Measurements from ENCODE around the gene TMEM184A. TPM values are rescaled to one million over a fixed set of nuclear protein-coding genes. Genes with fewer than 3 reads are reported as not detected.

The TMEM184A gene
- total RNA-seq, 1 experiment from 2014 or later = 1.2 TPM

- H3K4me3 ChIP-seq (ENCODE audit: insufficient read depth, low read depth, low read length) = no peak overlapping the region
- no peak for DNase-seq
- H3K27me3 ChIP-seq (ENCODE audit: control insufficient read depth, insufficient read depth, low read length) = no peaks in the 10 kb centered on the region
- H3K36me3 ChIP-seq (replicated peaks; ENCODE audit: control insufficient read depth, insufficient read depth, low read length) = no peaks in the 10 kb centered on the region
These were observed 44.3 kb downstream of the TMEM184A start for GRCh38 chr7:1511444-1512422.

- no peaks in the 10 kb centered on the region for H3K36me3 ChIP-seq (replicated peaks; ENCODE audit: control insufficient read depth, insufficient read depth, low read length)
- DNase-seq = no peak
- H3K27me3 ChIP-seq (ENCODE audit: control insufficient read depth, insufficient read depth, low read length) = no peaks in the 10 kb centered on the region
- no peak overlapping the region for H3K4me3 ChIP-seq (ENCODE audit: insufficient read depth, low read depth, low read length)
These were observed 45.2 kb downstream of the TMEM184A start for GRCh38 chr7:1510780-1511154.

DNA sequence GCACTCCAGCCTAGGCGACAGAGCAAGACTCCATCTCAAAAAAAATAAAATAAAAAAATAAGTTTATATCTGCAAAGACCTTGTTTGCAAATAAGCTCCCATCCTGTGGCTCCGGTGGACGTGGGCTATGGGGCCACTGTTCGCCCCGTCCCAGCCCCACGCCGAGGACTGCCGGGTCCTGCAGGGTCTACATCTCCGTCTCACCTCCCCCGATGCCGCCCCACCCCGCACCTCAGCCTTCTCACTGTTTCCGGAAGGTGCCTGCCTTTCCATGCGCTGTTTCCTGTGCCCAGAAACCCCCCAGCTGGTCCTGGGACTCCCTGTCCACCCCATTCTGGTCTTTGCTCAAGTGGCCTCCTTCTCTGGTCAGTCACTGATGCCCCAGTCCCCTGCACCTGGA is 46.8 kb downstream of the TMEM184A start:
- no peak for DNase-seq
- Histone ChIP-seq H3K36me3 (replicated peaks; ENCODE audit: control insufficient read depth, insufficient read depth, low read length) (no peaks in the 10 kb centered on the region), H3K27me3 (ENCODE audit: control insufficient read depth, insufficient read depth, low read length) (no peaks in the 10 kb centered on the region), H3K4me3 (ENCODE audit: insufficient read depth, low read depth, low read length) (no peak overlapping the region)

DNA sequence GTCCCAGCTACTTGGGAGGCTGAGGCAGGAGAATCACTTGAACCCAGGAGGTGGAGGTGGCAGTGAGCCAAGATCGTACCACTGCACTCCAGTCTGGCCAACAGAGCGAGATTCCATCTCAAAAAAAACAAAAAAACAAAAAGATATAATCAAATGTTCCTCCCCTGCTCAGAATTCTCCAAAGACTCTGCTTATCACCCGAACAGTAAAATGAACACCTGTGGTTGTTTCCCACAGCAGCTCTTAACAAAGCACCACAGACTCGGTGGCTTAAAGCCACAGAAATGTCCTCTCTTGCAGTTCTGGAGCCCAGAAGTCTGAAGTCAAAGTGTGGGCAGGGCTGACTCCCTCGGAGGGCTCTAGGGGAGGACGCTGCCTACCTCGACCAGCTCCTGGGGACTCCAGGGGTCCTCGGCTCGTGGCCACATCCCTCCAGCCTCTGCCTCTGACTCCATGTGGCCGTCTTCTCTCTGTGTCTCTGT is 47.7 kb downstream of the TMEM184A start:
- Histone ChIP-seq H3K4me3 (ENCODE audit: insufficient read depth, low read depth, low read length) (no peak overlapping the region), H3K27me3 (ENCODE audit: control insufficient read depth, insufficient read depth, low read length) (no peaks in the 10 kb centered on the region), H3K36me3 (replicated peaks; ENCODE audit: control insufficient read depth, insufficient read depth, low read length) (no peaks in the 10 kb centered on the region)
- no peak for DNase-seq

GRCh38 chr7:1505731-1506550 is 50.1 kb downstream of the TMEM184A start:
- Histone ChIP-seq H3K4me3 (ENCODE audit: insufficient read depth, low read depth, low read length) (no peak overlapping the region), H3K27me3 (ENCODE audit: control insufficient read depth, insufficient read depth, low read length) (no peaks in the 10 kb centered on the region), H3K36me3 (replicated peaks; ENCODE audit: control insufficient read depth, insufficient read depth, low read length) (peaks cover 11% of the 10 kb centered on the region)
- DNase-seq = peak; percentile 79

GRCh38 chr7:1503816-1504775 is 51.9 kb downstream of the TMEM184A start, which contains the start of gene INTS1:
Gene INTS1 (minus strand): TSS chr7:1504389. CDS start chr7:1503960, 429 bp downstream.
- DNase-seq = peak; percentile 99
- H3K4me3 ChIP-seq (ENCODE audit: insufficient read depth, low read depth, low read length) = peak within 1 kb of the TSS; percentile 93
- no peaks in the 10 kb centered on the region for H3K27me3 ChIP-seq (ENCODE audit: control insufficient read depth, insufficient read depth, low read length)
- peaks cover 16% of the 10 kb centered on the region for H3K36me3 ChIP-seq (replicated peaks; ENCODE audit: control insufficient read depth, insufficient read depth, low read length)

DNA sequence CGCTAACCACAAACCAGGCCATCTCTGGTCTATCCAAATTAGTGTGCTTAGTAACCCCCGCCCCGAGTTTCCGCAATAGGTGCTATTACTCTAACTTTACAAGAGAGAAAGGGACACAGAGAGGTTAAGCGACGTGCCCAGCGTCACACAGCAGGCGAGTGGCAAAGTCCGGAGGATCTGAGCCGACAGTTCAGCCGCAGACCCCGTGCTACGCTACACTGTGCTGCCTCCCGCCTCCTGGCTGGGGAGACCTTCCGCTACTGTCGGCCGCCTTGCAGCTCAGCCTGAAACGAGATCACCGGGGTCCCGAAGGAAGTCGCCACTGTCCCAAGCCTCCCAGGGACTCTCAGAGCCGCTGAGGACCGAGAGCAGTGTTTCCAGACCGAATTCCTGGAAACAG is 52.6 kb downstream of the TMEM184A start:
- Histone ChIP-seq H3K27me3 (ENCODE audit: control insufficient read depth, insufficient read depth, low read length) (no peaks in the 10 kb centered on the region), H3K36me3 (replicated peaks; ENCODE audit: control insufficient read depth, insufficient read depth, low read length) (peaks cover 16% of the 10 kb centered on the region), H3K4me3 (ENCODE audit: insufficient read depth, low read depth, low read length) (peak overlapping the region; percentile 93)
- no peak for DNase-seq

GRCh38 chr7:1502845-1503244 is 53.2 kb downstream of the TMEM184A start:
- Histone ChIP-seq H3K36me3 (replicated peaks; ENCODE audit: control insufficient read depth, insufficient read depth, low read length) (peaks cover 17% of the 10 kb centered on the region), H3K27me3 (ENCODE audit: control insufficient read depth, insufficient read depth, low read length) (no peaks in the 10 kb centered on the region), H3K4me3 (ENCODE audit: insufficient read depth, low read depth, low read length) (peak overlapping the region; percentile 93; the same call in 1 of the 2 replicates)
- no peak for DNase-seq

DNA sequence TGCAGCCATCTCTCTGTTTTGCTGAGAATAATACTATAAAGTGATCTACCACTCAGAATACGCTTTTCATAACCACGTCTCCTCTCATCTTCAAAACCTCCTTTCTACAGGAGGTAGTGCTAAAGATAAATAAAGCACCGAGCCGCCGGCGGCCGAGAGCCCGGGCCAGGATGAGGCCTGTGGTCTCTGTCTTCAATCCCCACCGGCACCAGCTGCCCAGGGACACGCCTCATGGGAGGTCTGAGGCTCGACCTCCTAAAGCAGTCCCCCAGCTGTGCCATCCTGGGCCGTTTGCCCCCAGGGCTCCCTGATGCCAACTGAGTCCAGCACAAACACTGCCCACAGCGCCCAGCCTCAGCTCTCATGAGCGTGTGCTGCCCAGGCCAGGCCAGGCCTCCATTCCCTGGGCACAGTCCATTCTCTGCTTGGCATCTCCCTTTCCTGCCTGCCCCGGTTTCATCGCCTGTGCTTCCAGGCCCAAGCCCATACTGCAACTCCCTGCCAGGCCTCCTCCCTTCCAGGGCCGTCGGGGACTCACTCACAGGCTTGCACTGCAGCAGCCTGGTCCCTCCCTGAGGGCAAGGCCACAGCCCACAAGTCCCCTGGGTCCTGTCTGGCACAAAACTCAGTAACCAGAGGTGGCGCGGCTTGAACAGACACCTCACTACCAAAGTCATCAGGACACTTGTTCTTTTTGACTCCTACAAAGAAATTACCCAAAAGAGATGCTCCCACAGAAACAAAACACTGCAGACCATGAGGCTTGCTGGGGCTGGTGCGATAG is 54.3 kb downstream of the TMEM184A start:
- H3K4me3 ChIP-seq (ENCODE audit: insufficient read depth, low read depth, low read length) = no peak overlapping the region
- H3K36me3 ChIP-seq (replicated peaks; ENCODE audit: control insufficient read depth, insufficient read depth, low read length) = peaks cover 18% of the 10 kb centered on the region
- no peak for DNase-seq
- no peaks in the 10 kb centered on the region for H3K27me3 ChIP-seq (ENCODE audit: control insufficient read depth, insufficient read depth, low read length)

DNA sequence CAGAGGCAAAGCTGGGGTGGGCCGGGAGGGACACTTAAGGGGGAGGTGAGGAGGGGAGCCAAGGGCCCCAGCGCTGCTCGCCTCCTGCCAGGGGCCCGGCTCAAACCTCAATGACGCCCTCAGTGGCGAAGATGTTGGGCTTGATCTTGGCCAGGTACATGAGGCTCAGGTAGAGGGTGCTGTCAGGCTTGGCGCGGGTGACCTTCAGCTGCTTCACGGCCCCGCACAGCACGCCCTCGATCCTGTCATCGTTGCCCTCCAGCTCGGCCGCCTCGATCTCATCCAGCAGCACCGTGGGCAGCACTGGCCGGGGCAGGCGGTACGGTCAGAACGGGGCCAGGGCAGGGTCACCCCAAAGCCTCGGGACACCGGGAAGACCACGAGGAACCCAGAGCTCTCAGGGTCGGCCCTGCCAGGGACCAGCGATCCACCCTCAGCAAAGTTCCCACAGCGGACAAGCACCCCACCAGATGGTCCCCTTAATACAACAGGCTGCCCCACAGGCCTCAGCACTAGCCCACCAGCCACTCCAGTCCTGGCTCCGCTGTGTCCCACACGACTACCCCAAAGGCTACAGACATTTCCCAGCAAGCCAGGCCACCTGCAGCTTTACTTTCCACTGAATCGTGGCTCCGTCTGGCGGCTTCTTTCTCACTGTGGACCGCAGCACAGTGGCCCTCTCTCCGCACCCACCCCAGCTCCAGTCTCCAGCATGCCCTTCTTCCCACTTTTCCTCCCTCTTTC is 55.8 kb downstream of the TMEM184A start:
- no peak for DNase-seq
- Histone ChIP-seq H3K27me3 (ENCODE audit: control insufficient read depth, insufficient read depth, low read length) (no peaks in the 10 kb centered on the region), H3K36me3 (replicated peaks; ENCODE audit: control insufficient read depth, insufficient read depth, low read length) (peaks cover 22% of the 10 kb centered on the region), H3K4me3 (ENCODE audit: insufficient read depth, low read depth, low read length) (no peak overlapping the region)

DNA sequence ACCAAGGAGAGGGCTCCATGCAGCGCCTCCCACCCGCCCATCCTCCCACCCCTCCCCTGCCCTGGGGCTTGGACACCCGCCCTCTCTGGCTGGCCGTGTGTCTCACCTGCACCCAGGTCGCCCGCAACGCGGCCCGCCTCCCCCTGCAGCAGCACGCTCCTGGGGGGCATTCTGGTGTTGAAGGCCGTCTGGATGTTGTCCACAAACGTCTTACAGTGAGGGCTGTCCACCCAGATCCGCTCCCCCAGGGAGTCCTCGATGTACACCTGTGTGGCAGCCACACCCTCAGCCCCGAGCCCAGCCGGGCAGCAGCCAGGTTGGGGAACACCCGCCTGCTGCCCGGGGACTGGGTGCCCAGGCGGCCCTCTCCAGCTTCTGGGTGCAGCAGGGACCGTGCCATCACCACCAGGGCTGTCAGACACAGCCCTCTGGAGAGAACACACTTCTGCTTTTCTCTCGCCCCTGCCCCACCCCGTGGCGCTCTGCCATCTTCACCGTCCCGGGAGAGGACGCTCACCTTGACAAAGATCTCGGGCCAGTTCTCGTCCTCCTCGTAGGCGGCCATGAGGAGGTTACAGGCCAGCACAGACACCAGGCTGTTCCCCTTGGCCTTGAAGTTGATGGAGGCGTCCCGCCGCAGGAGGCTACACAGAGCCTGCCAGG is 56.5 kb downstream of the TMEM184A start:
- H3K4me3 ChIP-seq (ENCODE audit: insufficient read depth, low read depth, low read length) = no peak overlapping the region
- no peak for DNase-seq
- peaks cover 22% of the 10 kb centered on the region for H3K36me3 ChIP-seq (replicated peaks; ENCODE audit: control insufficient read depth, insufficient read depth, low read length)

More for the DNA sequence above, 56.5 kb downstream of the TMEM184A start:
- no peaks in the 10 kb centered on the region for H3K27me3 ChIP-seq (ENCODE audit: control insufficient read depth, insufficient read depth, low read length)

Data from H7 (cell line).